NCI-H146 (cell line): Measurements from ENCODE around the gene NBEAL1.
"Not testable (repeated sequence)": the region's sequence is repeated elsewhere in the genome, so short reads cannot be mapped to it uniquely, and the experiment has no call there.

ENCODE experiments used
- DNase-seq: peaks from one replicate; lab custom pipeline; 2025; lab: John Stamatoyannopoulos, UW

Gene NBEAL1

GRCh38 chr2:203014456-203015199 is at the start of gene NBEAL1:
TSS of gene NBEAL1 (plus strand) at chr2:203014875. CDS start at chr2:203016385, 1,510 bp downstream.
- peak; percentile 93 for DNase-seq

- no peak for DNase-seq
These were observed 48.7 kb upstream of the NBEAL1 start for GRCh38 chr2:202965810-202966460.

- not testable (repeated sequence) for DNase-seq
These were observed 45.3 kb upstream of the NBEAL1 start for GRCh38 chr2:202969404-202969803.

GRCh38 chr2:202976809-202977208 is 37.9 kb upstream of the NBEAL1 start:
- no peak for DNase-seq

- no peak for DNase-seq
These were observed 31.7 kb upstream of the NBEAL1 start for GRCh38 chr2:202982779-202983491.

GRCh38 chr2:202989749-202990148 is 24.9 kb upstream of the NBEAL1 start:
- no peak for DNase-seq

GRCh38 chr2:202990501-202990900 is 24.2 kb upstream of the NBEAL1 start:
- no peak for DNase-seq

- DNase-seq, result not testable (repeated sequence)
These were observed 17.6 kb upstream of the NBEAL1 start for GRCh38 chr2:202997113-202997512.

- DNase-seq, result no peak
These were observed 12.4 kb upstream of the NBEAL1 start for GRCh38 chr2:203002054-203002821.

- no peak for DNase-seq
These were observed 11.0 kb upstream of the NBEAL1 start for GRCh38 chr2:203003716-203004115.

- no peak for DNase-seq
These were observed 2.0 kb downstream of the NBEAL1 start for GRCh38 chr2:203016716-203017115.

GRCh38 chr2:203018181-203018580 is 3.5 kb downstream of the NBEAL1 start:
- DNase-seq, result no peak

GRCh38 chr2:203019142-203019541 is 4.5 kb downstream of the NBEAL1 start:
- no peak for DNase-seq

GRCh38 chr2:203021991-203022390 is 7.3 kb downstream of the NBEAL1 start:
- no peak for DNase-seq

- DNase-seq, result no peak
These were observed 8.1 kb downstream of the NBEAL1 start for GRCh38 chr2:203022751-203023150.

GRCh38 chr2:203025592-203025991 is 10.9 kb downstream of the NBEAL1 start:
- no peak for DNase-seq

GRCh38 chr2:203030545-203030944 is 15.9 kb downstream of the NBEAL1 start:
- DNase-seq, result no peak

GRCh38 chr2:203030991-203031390 is 16.3 kb downstream of the NBEAL1 start:
- no peak for DNase-seq

- no peak for DNase-seq
These were observed 18.7 kb downstream of the NBEAL1 start for GRCh38 chr2:203033395-203033794.

GRCh38 chr2:203035879-203036470 is 21.3 kb downstream of the NBEAL1 start:
- no peak for DNase-seq

GRCh38 chr2:203037026-203037425 is 22.4 kb downstream of the NBEAL1 start:
- DNase-seq, result no peak

- no peak for DNase-seq
These were observed 23.9 kb downstream of the NBEAL1 start for GRCh38 chr2:203038586-203038985.
